ENCODE results near the gene SF3B3. TPM values are rescaled to one million over a fixed set of nuclear protein-coding genes. Genes with fewer than 3 reads are reported as not detected.
A peak's percentile ranks its signal among the peaks of the same experiment; 100 is the strongest.

SF3B3 gene
- 100 to 1,000 TPM in 2 of 4 donors, 10 to 100 TPM in 2; 84.2 to 118 (median 95.6) TPM for total RNA-seq

DNA sequence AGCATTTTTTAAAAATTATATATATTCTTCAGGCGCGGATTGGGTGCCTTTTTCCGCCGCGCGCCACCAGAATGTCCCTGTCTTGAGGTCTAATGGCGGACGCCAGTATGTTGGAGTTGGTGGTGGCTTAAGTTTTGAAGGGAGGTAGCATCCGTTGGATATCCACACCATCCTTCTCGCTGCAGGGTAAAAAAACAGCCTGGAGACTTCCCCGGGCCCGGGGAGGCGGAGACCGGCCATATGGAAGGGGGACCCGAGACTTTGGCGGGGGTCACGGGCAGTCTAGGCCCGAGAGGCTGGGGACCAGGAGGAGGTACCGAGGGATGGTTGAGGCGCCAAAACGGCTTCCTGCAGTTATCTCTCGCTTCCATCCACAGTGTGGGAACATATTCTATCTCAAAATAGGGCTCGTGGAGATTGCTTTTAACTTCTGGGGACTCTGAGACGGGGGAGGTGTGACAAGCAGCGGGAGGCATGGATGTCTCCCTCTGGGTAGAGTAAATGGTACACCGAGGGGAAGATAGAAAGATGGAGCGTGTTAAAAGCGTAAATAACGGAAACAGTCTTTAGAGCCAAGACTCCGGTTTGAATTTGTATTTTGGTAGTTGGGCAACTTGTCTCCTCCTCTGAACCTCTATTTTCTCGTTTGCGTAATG is at the start of gene SF3B3:
Gene SF3B3, plus strand, starts transcription at position 74 of the 656 bp plus-strand sequence. CDS start 2,841 bp downstream, outside the sequence.
- TF ChIP-seq, protein P1, sequence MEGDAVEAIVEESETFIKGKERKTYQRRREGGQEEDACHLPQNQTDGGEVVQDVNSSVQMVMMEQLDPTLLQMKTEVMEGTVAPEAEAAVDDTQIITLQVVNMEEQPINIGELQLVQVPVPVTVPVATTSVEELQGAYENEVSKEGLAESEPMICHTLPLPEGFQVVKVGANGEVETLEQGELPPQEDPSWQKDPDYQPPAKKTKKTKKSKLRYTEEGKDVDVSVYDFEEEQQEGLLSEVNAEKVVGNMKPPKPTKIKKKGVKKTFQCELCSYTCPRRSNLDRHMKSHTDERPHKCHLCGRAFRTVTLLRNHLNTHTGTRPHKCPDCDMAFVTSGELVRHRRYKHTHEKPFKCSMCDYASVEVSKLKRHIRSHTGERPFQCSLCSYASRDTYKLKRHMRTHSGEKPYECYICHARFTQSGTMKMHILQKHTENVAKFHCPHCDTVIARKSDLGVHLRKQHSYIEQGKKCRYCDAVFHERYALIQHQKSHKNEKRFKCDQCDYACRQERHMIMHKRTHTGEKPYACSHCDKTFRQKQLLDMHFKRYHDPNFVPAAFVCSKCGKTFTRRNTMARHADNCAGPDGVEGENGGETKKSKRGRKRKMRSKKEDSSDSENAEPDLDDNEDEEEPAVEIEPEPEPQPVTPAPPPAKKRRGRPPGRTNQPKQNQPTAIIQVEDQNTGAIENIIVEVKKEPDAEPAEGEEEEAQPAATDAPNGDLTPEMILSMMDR (IDR thresholded peaks at IDR 0.05) = no peak
- ATAC-seq (ENCODE audit: low FRiP score) = peak; percentile 63
- DNase-seq (ENCODE audit: low spot score) = peak; percentile 30

DNA sequence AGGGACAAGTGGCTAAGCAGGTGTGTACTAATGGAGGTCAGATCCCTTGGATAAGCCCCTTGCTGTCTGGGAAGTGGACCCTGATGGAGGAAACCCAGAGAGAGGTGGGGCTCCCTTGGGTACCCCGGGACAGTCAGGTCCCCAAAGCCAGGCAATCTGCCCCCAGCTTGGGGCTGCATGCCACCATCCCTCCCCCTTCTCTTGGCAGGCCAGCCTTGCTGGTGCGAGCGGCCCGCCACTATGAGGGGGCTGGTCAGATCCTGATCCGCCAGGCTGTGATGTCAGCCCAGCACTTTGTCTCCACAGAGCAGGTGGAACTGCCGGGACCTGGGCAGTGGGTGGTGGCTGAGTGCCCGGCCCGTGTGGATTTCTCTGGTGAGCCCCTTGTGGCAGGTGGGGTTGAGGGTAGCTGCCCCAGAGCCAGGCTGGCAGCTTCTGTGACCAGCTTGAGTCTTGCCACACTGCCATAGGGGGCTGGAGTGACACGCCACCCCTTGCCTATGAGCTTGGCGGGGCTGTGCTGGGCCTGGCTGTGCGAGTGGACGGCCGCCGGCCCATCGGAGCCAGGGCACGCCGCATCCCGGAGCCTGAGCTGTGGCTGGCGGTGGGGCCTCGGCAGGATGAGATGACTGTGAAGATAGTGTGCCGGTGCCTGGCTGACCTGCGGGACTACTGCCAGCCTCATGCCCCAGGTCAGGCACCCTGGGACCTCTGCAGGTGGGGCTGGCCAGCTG is 49.1 kb upstream of the SF3B3 start:
- DNase-seq (ENCODE audit: low spot score) = no peak
- ATAC-seq (ENCODE audit: low FRiP score) = no peak
- TF ChIP-seq, protein P1 (IDR thresholded peaks at IDR 0.05) = no peak

DNA sequence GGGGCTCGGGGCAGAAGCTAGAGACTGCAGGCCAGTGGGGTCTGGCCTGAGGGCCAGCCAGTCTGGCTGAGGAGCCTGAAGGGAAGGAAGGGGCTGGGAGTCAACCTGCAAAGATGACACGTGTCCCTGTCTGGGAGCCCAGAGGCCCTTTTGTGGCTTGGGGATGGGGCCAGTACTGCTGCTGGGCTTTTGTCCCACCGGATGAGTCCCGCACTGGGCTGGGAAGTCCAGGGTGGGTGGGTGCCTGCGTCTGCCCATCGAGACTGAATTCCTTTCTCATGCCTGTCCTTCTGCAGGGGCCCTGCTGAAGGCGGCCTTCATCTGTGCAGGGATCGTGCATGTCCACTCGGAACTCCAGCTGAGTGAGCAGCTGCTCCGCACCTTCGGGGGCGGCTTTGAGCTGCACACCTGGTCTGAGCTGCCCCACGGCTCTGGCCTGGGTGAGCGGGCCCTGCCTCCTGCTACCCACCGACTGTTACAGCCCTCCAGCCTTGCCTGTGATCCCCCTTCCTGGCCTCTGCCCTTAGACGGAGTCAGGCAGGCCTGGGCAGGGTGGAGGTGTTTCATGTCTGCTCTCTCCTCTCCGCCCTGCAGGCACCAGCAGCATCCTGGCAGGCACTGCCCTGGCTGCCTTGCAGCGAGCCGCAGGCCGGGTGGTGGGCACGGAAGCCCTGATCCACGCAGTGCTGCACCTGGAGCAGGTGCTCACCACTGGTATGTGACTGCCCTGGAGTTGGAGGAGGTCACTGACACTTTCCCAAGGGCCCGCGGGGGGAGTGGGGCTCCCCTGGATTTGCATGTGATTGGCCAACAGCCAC is 48.4 kb upstream of the SF3B3 start:
- ATAC-seq (ENCODE audit: low FRiP score) = no peak
- TF ChIP-seq, protein P1 (IDR thresholded peaks at IDR 0.05) = no peak

DNA sequence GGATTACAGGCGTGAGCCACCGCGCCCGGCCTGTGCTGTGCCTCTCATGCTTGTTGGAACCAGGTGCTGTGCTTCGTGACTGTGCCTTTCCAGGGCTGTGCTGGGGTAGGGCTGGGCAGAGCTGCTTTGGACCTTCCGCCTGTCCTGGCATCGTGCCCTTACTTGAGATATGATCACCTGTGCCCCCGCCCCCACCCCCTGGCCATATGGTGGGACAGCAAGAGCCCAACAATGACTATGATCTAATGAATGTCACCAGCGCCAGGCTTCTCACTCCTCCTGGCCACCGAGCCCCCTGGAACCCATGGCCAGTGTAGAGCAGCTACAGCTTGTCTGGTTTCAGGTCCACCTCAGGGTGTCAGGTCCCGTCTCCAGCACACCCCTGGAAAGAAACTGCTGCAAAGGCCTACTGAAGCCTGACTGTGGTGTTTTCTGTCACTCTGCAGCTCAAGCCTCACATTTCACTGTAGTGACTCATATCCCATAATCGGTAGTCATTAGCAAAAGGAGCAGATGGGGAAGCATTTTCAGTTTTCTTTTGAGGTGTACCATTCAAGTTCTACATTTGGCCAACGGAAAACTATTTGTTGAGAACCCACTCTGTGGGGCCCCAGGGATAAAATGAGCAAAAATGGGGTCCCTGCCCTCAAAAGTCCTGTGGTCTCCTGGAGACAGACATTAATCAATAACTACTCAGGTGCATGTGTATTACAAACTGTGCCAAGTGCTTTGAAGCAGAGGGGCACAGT is 47.2 kb upstream of the SF3B3 start:
- TF ChIP-seq, protein P1 (IDR thresholded peaks at IDR 0.05) = no peak
- no peak for ATAC-seq (ENCODE audit: low FRiP score)
- no peak for DNase-seq (ENCODE audit: low spot score)

More for the DNA sequence above, 48.4 kb upstream of the SF3B3 start:
- no peak for DNase-seq (ENCODE audit: low spot score)

DNA sequence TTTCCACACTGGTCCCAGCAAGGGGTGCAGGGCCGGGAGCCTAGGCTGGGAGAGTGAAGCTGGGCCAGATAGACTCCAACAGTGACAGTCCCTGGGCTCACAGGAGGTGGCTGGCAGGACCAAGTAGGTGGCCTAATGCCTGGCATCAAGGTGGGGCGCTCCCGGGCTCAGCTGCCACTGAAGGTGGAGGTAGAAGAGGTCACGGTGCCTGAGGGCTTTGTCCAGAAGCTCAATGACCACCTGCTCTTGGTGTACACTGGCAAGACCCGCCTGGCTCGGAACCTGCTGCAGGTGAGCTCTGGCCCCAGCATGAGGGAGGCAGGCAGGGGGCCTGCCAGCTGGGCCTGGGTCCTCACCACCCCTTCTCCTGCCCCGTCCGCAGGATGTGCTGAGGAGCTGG is 45.4 kb upstream of the SF3B3 start:
- TF ChIP-seq, protein P1 (IDR thresholded peaks at IDR 0.05) = no peak
- ATAC-seq (ENCODE audit: low FRiP score) (no peak), DNase-seq (ENCODE audit: low spot score) (no peak)

DNA sequence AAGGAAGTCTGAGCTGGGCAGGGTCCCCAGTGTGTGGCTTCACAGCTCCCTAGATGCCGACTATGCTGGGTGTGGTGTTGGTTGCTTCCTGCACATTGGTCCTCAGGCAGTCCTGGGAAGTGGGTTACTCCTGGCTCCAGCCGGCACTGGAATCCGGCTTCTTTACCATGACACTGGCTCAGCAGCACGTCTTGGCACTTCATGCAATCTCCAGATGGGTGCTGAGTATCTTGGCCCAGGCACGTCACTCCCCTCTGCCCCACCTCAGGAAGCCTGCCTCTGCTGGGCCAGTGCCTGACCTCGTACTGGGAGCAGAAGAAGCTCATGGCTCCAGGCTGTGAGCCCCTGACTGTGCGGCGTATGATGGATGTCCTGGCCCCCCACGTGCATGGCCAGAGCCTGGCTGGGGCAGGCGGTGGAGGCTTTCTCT is 44.7 kb upstream of the SF3B3 start:
- ATAC-seq (ENCODE audit: low FRiP score) = no peak
- DNase-seq (ENCODE audit: low spot score) = no peak
- TF ChIP-seq, protein P1 (IDR thresholded peaks at IDR 0.05) = no peak

Measured in omental fat pad (tissue), 4 donors.